ENCODE data around the gene SLC15A3.

SLC15A3 gene

GRCh38 chr11:60930394-60930793 lies 21.6 kb downstream of the SLC15A3 start:
- H3K4me3 ChIP-seq (ENCODE audit: low read depth, low read length): no peak overlapping the region

GRCh38 chr11:60929764-60930163 lies 22.2 kb downstream of the SLC15A3 start:
- no peak overlapping the region for H3K4me3 ChIP-seq (ENCODE audit: low read depth, low read length)

GRCh38 chr11:60928563-60929001 lies 23.4 kb downstream of the SLC15A3 start:
- H3K4me3 ChIP-seq (ENCODE audit: low read depth, low read length): no peak overlapping the region

GRCh38 chr11:60927600-60927999 lies 24.4 kb downstream of the SLC15A3 start:
- H3K4me3 ChIP-seq (ENCODE audit: low read depth, low read length): no peak overlapping the region

GRCh38 chr11:60927061-60927592 lies 24.8 kb downstream of the SLC15A3 start:
- no peak overlapping the region for H3K4me3 ChIP-seq (ENCODE audit: low read depth, low read length)

- H3K4me3 ChIP-seq (ENCODE audit: low read depth, low read length): no peak overlapping the region
These were observed 25.5 kb downstream of the SLC15A3 start for GRCh38 chr11:60926500-60926899.

GRCh38 chr11:60925868-60926267 lies 26.1 kb downstream of the SLC15A3 start:
- H3K4me3 ChIP-seq (ENCODE audit: low read depth, low read length): no peak overlapping the region

GRCh38 chr11:60924906-60925853 lies 26.8 kb downstream of the SLC15A3 start:
- peak overlapping the region; percentile 72 for H3K4me3 ChIP-seq (ENCODE audit: low read depth, low read length)

GRCh38 chr11:60924110-60924905 lies 27.7 kb downstream of the SLC15A3 start, which contains the start of gene TMEM132A:
Gene TMEM132A, plus strand, starts transcription at chr11:60924460. Its CDS starts 174 bp downstream, at chr11:60924634.
- H3K4me3 ChIP-seq (ENCODE audit: low read depth, low read length): peak within 1 kb of the TSS; percentile 72

GRCh38 chr11:60923800-60924109 lies 28.2 kb downstream of the SLC15A3 start:
- H3K4me3 ChIP-seq (ENCODE audit: low read depth, low read length): no peak overlapping the region

- H3K4me3 ChIP-seq (ENCODE audit: low read depth, low read length): no peak overlapping the region
These were observed 28.6 kb downstream of the SLC15A3 start for GRCh38 chr11:60923326-60923725.

- H3K4me3 ChIP-seq (ENCODE audit: low read depth, low read length): no peak overlapping the region
These were observed 29.1 kb downstream of the SLC15A3 start for GRCh38 chr11:60922906-60923305.

- H3K4me3 ChIP-seq (ENCODE audit: low read depth, low read length): no peak overlapping the region
These were observed 30.1 kb downstream of the SLC15A3 start for GRCh38 chr11:60921777-60922335.

GRCh38 chr11:60921259-60921658 lies 30.7 kb downstream of the SLC15A3 start:
- H3K4me3 ChIP-seq (ENCODE audit: low read depth, low read length): no peak overlapping the region

GRCh38 chr11:60919956-60920355 lies 32.0 kb downstream of the SLC15A3 start:
- H3K4me3 ChIP-seq (ENCODE audit: low read depth, low read length): no peak overlapping the region

- no peak overlapping the region for H3K4me3 ChIP-seq (ENCODE audit: low read depth, low read length)
These were observed 32.7 kb downstream of the SLC15A3 start for GRCh38 chr11:60919320-60919719.

- no peak overlapping the region for H3K4me3 ChIP-seq (ENCODE audit: low read depth, low read length)
These were observed 33.1 kb downstream of the SLC15A3 start for GRCh38 chr11:60918939-60919265.

GRCh38 chr11:60918251-60918938 lies 33.6 kb downstream of the SLC15A3 start:
- H3K4me3 ChIP-seq (ENCODE audit: low read depth, low read length): no peak overlapping the region

- no peak overlapping the region for H3K4me3 ChIP-seq (ENCODE audit: low read depth, low read length)
These were observed 34.7 kb downstream of the SLC15A3 start for GRCh38 chr11:60917267-60917666.

- no peak overlapping the region for H3K4me3 ChIP-seq (ENCODE audit: low read depth, low read length)
These were observed 35.2 kb downstream of the SLC15A3 start for GRCh38 chr11:60916669-60917206.
